Neural progenitor cell (in vitro differentiated cells): ENCODE data around the gene PLCG1. TPM values are rescaled to one million over a fixed set of nuclear protein-coding genes. Genes with fewer than 3 reads are reported as not detected.

Experiments
- DNase-seq: peaks from one replicate; pipeline ENCODE4 v3.0.0-alpha.2; 2016; ENCODE audit warnings: low spot score
- H2AFZ ChIP-seq: fragments of 200-600 bp; sonication (generic); replicated peaks from 2 replicates; pipeline ENCODE4 v1.6.1; 2016; ENCODE audit warnings: antibody characterized with exemption
- H3F3A ChIP-seq: fragments of 200-600 bp; sonication (generic); 2 replicates; pipeline ENCODE4 v1.6.1; 2016; ENCODE audit warnings: antibody characterized with exemption, low read depth
- H3K27ac ChIP-seq: fragments of 200-600 bp; sonication (generic); 2 replicates; pipeline ENCODE4 v1.5.1; 2016; ENCODE audit warnings: mild to moderate bottlenecking
- H3K27me3 ChIP-seq: fragments of 200-600 bp; sonication (generic); 2 replicates; pipeline ENCODE4 v1.6.1; 2016; ENCODE audit warnings: mild to moderate bottlenecking, moderate library complexity
- H3K36me3 ChIP-seq: fragments of 200-600 bp; sonication (generic); 2 replicates; pipeline ENCODE4 v1.5.1; 2016
- H3K4me1 ChIP-seq: fragments of 200-600 bp; sonication (generic); 2 replicates; pipeline ENCODE4 v1.6.1; 2016; ENCODE audit warnings: mixed run types
- H3K4me2 ChIP-seq: fragments of 200-600 bp; sonication (generic); 2 replicates; pipeline ENCODE4 v1.6.1; 2016
- H3K4me3 ChIP-seq: fragments of 200-600 bp; sonication (generic); 2 replicates; pipeline ENCODE4 v1.5.1; 2016
- H3K79me2 ChIP-seq: fragments of 200-600 bp; sonication (generic); 2 replicates; pipeline ENCODE4 v1.6.1; 2016; ENCODE audit warnings: low read depth
- H3K9ac ChIP-seq: fragments of 200-600 bp; sonication (generic); 2 replicates; pipeline ENCODE4 v1.6.1; 2016
- H3K9me3 ChIP-seq: fragments of 200-600 bp; sonication (generic); 2 replicates; pipeline ENCODE4 v1.5.1; 2016; ENCODE audit warnings: low read depth
- H4K20me1 ChIP-seq: fragments of 200-600 bp; sonication (generic); 2 replicates; pipeline ENCODE4 v1.6.1; 2016; ENCODE audit warnings: low read depth
- H3K27ac Mint-ChIP-seq: 3 replicates; pipeline ENCODE4 v1.8.0; 2021; ENCODE audit warnings: mixed read lengths
- H3K27me3 Mint-ChIP-seq: 2 replicates; pipeline ENCODE4 v1.8.0; 2022; ENCODE audit warnings: low read depth, mild to moderate bottlenecking, inconsistent platforms, moderate library complexity, mixed read lengths; ENCODE audit not compliant: insufficient read depth
- H3K36me3 Mint-ChIP-seq: 3 replicates; pipeline ENCODE4 v1.8.0; 2021; ENCODE audit warnings: mixed read lengths
- H3K4me1 Mint-ChIP-seq: 3 replicates; pipeline ENCODE4 v1.8.0; 2021; ENCODE audit warnings: mixed read lengths
- H3K4me3 Mint-ChIP-seq: 3 replicates; pipeline ENCODE4 v1.8.0; 2021; ENCODE audit warnings: mild to moderate bottlenecking, moderate library complexity, mixed read lengths
- H3K9me3 Mint-ChIP-seq: 3 replicates; pipeline ENCODE4 v1.8.0; 2020; ENCODE audit warnings: mixed read lengths
- EZH2 ChIP-seq: fragments of 200-600 bp; sonication (generic); IDR thresholded peaks from 2 replicates; pipeline ENCODE4 v1.6.1; 2017; ENCODE audit warnings: antibody characterized with exemption, mild to moderate bottlenecking, moderate library complexity
- EZH2phosphoT487 ChIP-seq: fragments of 200-600 bp; sonication (generic); IDR thresholded peaks from 2 replicates; pipeline ENCODE4 v1.6.1; 2017; ENCODE audit warnings: antibody characterized with exemption
- total RNA-seq: library from RNA; depleted of rRNA; stranded (reverse); fragments of >200 nt; gene quantifications from 2 replicates; pipeline ENCODE4 v1.2.3, GENCODE V29; 2015; ENCODE audit warnings: low replicate concordance
- TF ChIP-seq, protein P1 (sequence below): fragments of 200-600 bp; sonication (generic); IDR thresholded peaks from 2 replicates; pipeline ENCODE4 v1.5.1; 2017; ENCODE audit warnings: antibody characterized with exemption, mild to moderate bottlenecking

Gene PLCG1
- total RNA-seq, 1 donor from 2014 or later = 146 TPM

- peaks cover 57% of the 10 kb centered on the region for H3K4me1 Mint-ChIP-seq
- peaks cover 8% of the 10 kb centered on the region for H3K27me3 ChIP-seq
- H3K27ac Mint-ChIP-seq = peak overlapping the region; percentile 51
- H4K20me1 ChIP-seq = peaks cover 75% of the 10 kb centered on the region
- H3K27ac ChIP-seq = no peak overlapping the region
- H2AFZ ChIP-seq = no peak overlapping the region
- peak overlapping the region; percentile 90 for H3K4me2 ChIP-seq
- peaks cover 6% of the 10 kb centered on the region for H3K27me3 Mint-ChIP-seq
- H3K4me3 Mint-ChIP-seq = peak overlapping the region; percentile 96
- H3K36me3 Mint-ChIP-seq = peaks cover 34% of the 10 kb centered on the region
- no peak for DNase-seq
- peaks cover 52% of the 10 kb centered on the region for H3K4me1 ChIP-seq
- peaks cover 81% of the 10 kb centered on the region for H3K79me2 ChIP-seq
- no peaks in the 10 kb centered on the region for H3K9me3 Mint-ChIP-seq
- no peaks in the 10 kb centered on the region for H3K9me3 ChIP-seq
- TF ChIP-seq, protein P1, sequence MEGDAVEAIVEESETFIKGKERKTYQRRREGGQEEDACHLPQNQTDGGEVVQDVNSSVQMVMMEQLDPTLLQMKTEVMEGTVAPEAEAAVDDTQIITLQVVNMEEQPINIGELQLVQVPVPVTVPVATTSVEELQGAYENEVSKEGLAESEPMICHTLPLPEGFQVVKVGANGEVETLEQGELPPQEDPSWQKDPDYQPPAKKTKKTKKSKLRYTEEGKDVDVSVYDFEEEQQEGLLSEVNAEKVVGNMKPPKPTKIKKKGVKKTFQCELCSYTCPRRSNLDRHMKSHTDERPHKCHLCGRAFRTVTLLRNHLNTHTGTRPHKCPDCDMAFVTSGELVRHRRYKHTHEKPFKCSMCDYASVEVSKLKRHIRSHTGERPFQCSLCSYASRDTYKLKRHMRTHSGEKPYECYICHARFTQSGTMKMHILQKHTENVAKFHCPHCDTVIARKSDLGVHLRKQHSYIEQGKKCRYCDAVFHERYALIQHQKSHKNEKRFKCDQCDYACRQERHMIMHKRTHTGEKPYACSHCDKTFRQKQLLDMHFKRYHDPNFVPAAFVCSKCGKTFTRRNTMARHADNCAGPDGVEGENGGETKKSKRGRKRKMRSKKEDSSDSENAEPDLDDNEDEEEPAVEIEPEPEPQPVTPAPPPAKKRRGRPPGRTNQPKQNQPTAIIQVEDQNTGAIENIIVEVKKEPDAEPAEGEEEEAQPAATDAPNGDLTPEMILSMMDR = no peak
- TF ChIP-seq EZH2phosphoT487 = no peak
- no peak for TF ChIP-seq EZH2
- H3K9ac ChIP-seq = no peak overlapping the region
- H3F3A ChIP-seq = peaks cover 14% of the 10 kb centered on the region
- H3K4me3 ChIP-seq = no peak overlapping the region
- H3K36me3 ChIP-seq = no peaks in the 10 kb centered on the region
Observed at GRCh38 chr20:41140226-41141133, 3.1 kb downstream of the PLCG1 start.

GRCh38 chr20:41141153-41141815 lies 3.9 kb downstream of the PLCG1 start:
- Histone ChIP-seq H3K36me3 (no peaks in the 10 kb centered on the region), H3K27ac (no peak overlapping the region), H2AFZ (no peak overlapping the region), H3K27me3 (peaks cover under 1% of the 10 kb centered on the region), H4K20me1 (peaks cover 83% of the 10 kb centered on the region), H3K4me2 (peak overlapping the region; percentile 90), H3K9ac (peak overlapping the region; percentile 31), H3K4me1 (peaks cover 45% of the 10 kb centered on the region), H3K79me2 (peaks cover 89% of the 10 kb centered on the region), H3F3A (peaks cover 6% of the 10 kb centered on the region), H3K4me3 (no peak overlapping the region), H3K9me3 (no peaks in the 10 kb centered on the region)
- peaks cover 35% of the 10 kb centered on the region for H3K36me3 Mint-ChIP-seq
- H3K27ac Mint-ChIP-seq = peak overlapping the region; percentile 51
- H3K9me3 Mint-ChIP-seq = no peaks in the 10 kb centered on the region
- no peak for TF ChIP-seq EZH2phosphoT487
- TF ChIP-seq EZH2 = no peak
- TF ChIP-seq, protein P1 = no peak
- peaks cover 2% of the 10 kb centered on the region for H3K27me3 Mint-ChIP-seq
- DNase-seq = no peak
- peak overlapping the region; percentile 3 for H3K4me3 Mint-ChIP-seq
- H3K4me1 Mint-ChIP-seq = peaks cover 49% of the 10 kb centered on the region

DNA sequence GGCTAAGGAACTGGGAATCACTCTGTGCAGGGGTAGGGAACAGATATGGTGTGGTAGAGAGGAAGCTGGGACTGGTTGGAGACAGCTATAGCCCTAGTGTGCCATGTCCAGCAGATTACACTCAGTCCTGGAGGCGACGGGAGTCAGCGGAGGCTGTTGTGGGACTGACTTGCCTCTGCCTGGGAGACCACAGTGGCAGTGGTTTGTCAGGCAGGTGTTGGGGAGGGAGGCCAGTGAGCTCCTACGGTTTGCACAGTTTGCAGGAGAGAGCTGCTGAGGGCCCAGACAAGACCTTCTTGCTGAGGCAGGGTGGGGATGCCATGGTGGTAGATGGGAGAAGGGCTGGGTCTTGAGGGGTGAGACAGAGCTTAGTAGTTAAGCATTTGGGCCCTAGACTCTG lies 4.9 kb downstream of the PLCG1 start:
- Histone ChIP-seq H3F3A (no peaks in the 10 kb centered on the region), H3K9ac (no peak overlapping the region), H2AFZ (no peak overlapping the region), H3K9me3 (no peaks in the 10 kb centered on the region), H4K20me1 (peaks cover 93% of the 10 kb centered on the region), H3K4me1 (peaks cover 42% of the 10 kb centered on the region), H3K4me3 (no peak overlapping the region), H3K79me2 (peaks cover 99% of the 10 kb centered on the region), H3K36me3 (no peaks in the 10 kb centered on the region), H3K27me3 (no peaks in the 10 kb centered on the region), H3K27ac (no peak overlapping the region), H3K4me2 (peak overlapping the region; percentile 24)
- Mint-ChIP-seq H3K4me1 (peaks cover 54% of the 10 kb centered on the region), H3K9me3 (no peaks in the 10 kb centered on the region), H3K4me3 (peak overlapping the region; percentile 21), H3K27ac (peak overlapping the region; percentile 13), H3K36me3 (peaks cover 43% of the 10 kb centered on the region), H3K27me3 (no peaks in the 10 kb centered on the region)
- TF ChIP-seq, protein P1 = no peak
- TF ChIP-seq EZH2 = no peak
- TF ChIP-seq EZH2phosphoT487 = no peak
- DNase-seq = no peak
